Hair follicle dermal papilla cell (primary cell): ENCODE data around the gene CYP4X1. TPM values are rescaled to one million over a fixed set of nuclear protein-coding genes. Genes with fewer than 3 reads are reported as not detected.

Experiments used
- small RNA-seq: library from RNA; depleted of rRNA; stranded (forward); fragments of <200 nt; gene quantifications from one replicate; pipeline ENCODE3, GENCODE V24; 2012
- total RNA-seq: library from RNA; depleted of rRNA; stranded (reverse); fragments of >200 nt; gene quantifications from 2 replicates; pipeline ENCODE4 v1.2.3, GENCODE V29; 2012

The CYP4X1 gene
- total RNA-seq, result not detected in 2 replicates

GRCh38 chr1:47023268-47024140 is at the start of gene CYP4X1:
Gene CYP4X1, plus strand, starts transcription at chr1:47023669. Its CDS starts 149 bp downstream, at chr1:47023818.

GRCh38 chr1:47067097-47067594 is 43.7 kb downstream of the CYP4X1 start, which contains the start of gene CYP4Z1:
Gene CYP4Z1, plus strand, starts transcription at chr1:47067231. Its CDS starts 260 bp downstream, at chr1:47067491.

Small RNA genes lying within 50 kb of the gene (small RNA-seq; reads per million reads assigned to genes)
- gene CYP4A27P, result not detected
- gene CYP4A43P, result not detected
- not detected for gene CYP4A44P

Other genes with a start within 250 kb of the CYP4X1 start
- gene CYP4B1, start 224.6 kb upstream of the CYP4X1 start, total RNA-seq, result not detected in 2 replicates
- not detected in 2 replicates for gene CYP4A11, start 82.2 kb upstream of the CYP4X1 start, total RNA-seq
- gene CYP4Z1, start 43.6 kb downstream of the CYP4X1 start, total RNA-seq, result not detected in 2 replicates
- gene CYP4A22, start 113.8 kb downstream of the CYP4X1 start, total RNA-seq, result not detected in 2 replicates
- not detected in 2 replicates for gene PDZK1IP1, start 166.4 kb downstream of the CYP4X1 start, total RNA-seq
- not detected in 2 replicates for gene TAL1, start 208.6 kb downstream of the CYP4X1 start, total RNA-seq